Astrocyte (in vitro differentiated cells and primary cell): ENCODE measurements around the gene FOXF1. TPM values are rescaled to one million over a fixed set of nuclear protein-coding genes. Genes with fewer than 3 reads are reported as not detected.

ENCODE experiments used
- DNase-seq: peaks from one replicate; pipeline ENCODE4 v3.0.0-alpha.2; 2010; ENCODE audit warnings: low read depth
- FAIRE-seq: peaks from 2 replicates; lab custom pipeline; 2011; peaks lifted over from hg19 to GRCh38; lab: Jason Lieb, UNC
- H2AFZ ChIP-seq: 2 replicates; pipeline ENCODE4 v1.6.0; 2012; ENCODE audit warnings: low read depth, low read length, inconsistent platforms
- H3K27ac ChIP-seq: 2 replicates; pipeline ENCODE4 v1.5.1; 2011; ENCODE audit warnings: low read depth, low read length, inconsistent platforms
- H3K27me3 ChIP-seq: 2 replicates; pipeline ENCODE4 v1.6.0; 2011; ENCODE audit warnings: low read length, inconsistent platforms; ENCODE audit not compliant: insufficient read depth
- H3K36me3 ChIP-seq: 2 replicates; pipeline ENCODE4 v1.5.1; 2011; ENCODE audit warnings: low read length, inconsistent platforms; ENCODE audit not compliant: insufficient read depth
- H3K4me1 ChIP-seq: 2 replicates; pipeline ENCODE4 v1.5.1; 2011; ENCODE audit warnings: low read length, inconsistent platforms; ENCODE audit not compliant: insufficient read depth
- H3K4me2 ChIP-seq: 2 replicates; pipeline ENCODE4 v1.6.0; 2012; ENCODE audit warnings: low read length, inconsistent platforms
- H3K4me3 ChIP-seq: 2 replicates; pipeline ENCODE4 v1.5.1; 2011; ENCODE audit warnings: low read depth, mild to moderate bottlenecking, low read length, inconsistent platforms; ENCODE audit not compliant: insufficient read depth
- H3K79me2 ChIP-seq: 2 replicates; pipeline ENCODE4 v1.6.0; 2012; ENCODE audit warnings: mild to moderate bottlenecking, low read length, inconsistent platforms; ENCODE audit not compliant: insufficient read depth
- H3K9ac ChIP-seq: 2 replicates; pipeline ENCODE4 v1.6.0; 2012; ENCODE audit warnings: mild to moderate bottlenecking, low read length, inconsistent platforms
- H3K9me3 ChIP-seq: 2 replicates; pipeline ENCODE4 v1.5.1; 2012; ENCODE audit warnings: low read depth, mild to moderate bottlenecking, low read length, inconsistent platforms; ENCODE audit not compliant: insufficient read depth
- H4K20me1 ChIP-seq: 2 replicates; pipeline ENCODE4 v1.6.0; 2012; ENCODE audit warnings: low read length, inconsistent platforms; ENCODE audit not compliant: insufficient read depth
- H3K27ac Mint-ChIP-seq: one replicate; pipeline ENCODE4 v1.8.0; 2021; ENCODE audit warnings: mild to moderate bottlenecking, mixed read lengths; ENCODE audit not compliant: unreplicated experiment
- H3K27me3 Mint-ChIP-seq: one replicate; pipeline ENCODE4 v1.8.0; 2021; ENCODE audit warnings: low read depth, mixed read lengths; ENCODE audit not compliant: unreplicated experiment
- H3K36me3 Mint-ChIP-seq: one replicate; pipeline ENCODE4 v1.8.0; 2021; ENCODE audit warnings: low read depth, mixed read lengths; ENCODE audit not compliant: unreplicated experiment
- H3K4me1 Mint-ChIP-seq: one replicate; pipeline ENCODE4 v1.8.0; 2021; ENCODE audit warnings: low read depth, mixed read lengths; ENCODE audit not compliant: unreplicated experiment
- H3K4me3 Mint-ChIP-seq: one replicate; pipeline ENCODE4 v1.8.0; 2021; ENCODE audit warnings: mild to moderate bottlenecking, moderate library complexity, mixed read lengths; ENCODE audit not compliant: unreplicated experiment
- H3K9me3 Mint-ChIP-seq: one replicate; pipeline ENCODE4 v1.8.0; 2021; ENCODE audit warnings: mild to moderate bottlenecking, mixed read lengths; ENCODE audit not compliant: unreplicated experiment
- EZH2 ChIP-seq: IDR thresholded peaks from 2 replicates; pipeline ENCODE4 v1.6.1; 2012; ENCODE audit warnings: mild to moderate bottlenecking, low read length, inconsistent platforms; ENCODE audit not compliant: insufficient read depth
- total RNA-seq: library from RNA; stranded (reverse); gene quantifications from 2 replicates; pipeline ENCODE4 v1.2.1, GENCODE V29; 2021
- TF ChIP-seq, protein P1 (sequence below): IDR thresholded peaks from 2 replicates; pipeline ENCODE4 v1.5.1; 2011; ENCODE audit warnings: low read depth, mild to moderate bottlenecking, inconsistent platforms, low read length, moderate library complexity; ENCODE audit not compliant: insufficient read depth

Gene FOXF1
- total RNA-seq, 1 donor from 2014 or later = 0.07 TPM

DNA sequence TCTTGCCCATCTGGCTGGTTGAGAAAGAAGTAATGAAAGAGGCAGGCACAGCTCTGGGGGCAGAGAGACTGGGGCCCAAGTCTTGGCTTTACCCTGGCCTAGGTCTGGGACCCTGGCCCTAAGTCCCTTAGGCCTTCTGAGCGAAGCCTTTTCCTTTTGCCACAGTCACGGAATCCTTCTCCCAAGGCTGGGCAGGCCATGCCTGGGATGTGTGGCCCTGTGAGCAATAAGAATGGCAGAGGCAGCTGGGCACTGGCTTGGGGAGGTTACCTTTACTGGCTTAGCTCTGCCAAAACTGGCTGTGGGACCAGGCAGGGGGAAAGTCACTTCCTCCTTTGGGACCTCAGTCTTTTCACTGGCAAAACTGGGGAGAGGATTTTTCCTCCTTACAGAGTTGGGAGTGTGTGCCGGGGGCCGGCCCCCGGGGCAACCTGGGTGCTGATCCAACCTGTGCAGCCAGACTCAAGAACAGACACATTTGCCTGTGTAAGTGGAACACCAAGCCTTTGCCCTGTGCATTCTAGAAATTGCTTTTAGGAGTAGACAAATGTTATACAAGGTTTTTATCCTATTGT, 12.9 kb downstream of the FOXF1 start:
- FAIRE-seq (no peak), DNase-seq (no peak)
- Histone ChIP-seq H3K4me2 (no peak overlapping the region), H3K79me2 (no peaks in the 10 kb centered on the region), H3K4me3 (no peak overlapping the region), H2AFZ (no peak overlapping the region), H3K27me3 (peaks cover 14% of the 10 kb centered on the region), H3K4me1 (no peaks in the 10 kb centered on the region), H3K36me3 (no peaks in the 10 kb centered on the region), H3K27ac (no peak overlapping the region), H3K9ac (no peak overlapping the region), H3K9me3 (no peaks in the 10 kb centered on the region), H4K20me1 (no peaks in the 10 kb centered on the region)
- H3K27me3 Mint-ChIP-seq = peaks cover 61% of the 10 kb centered on the region
- no peak overlapping the region for H3K27ac Mint-ChIP-seq
- no peaks in the 10 kb centered on the region for H3K4me1 Mint-ChIP-seq
- TF ChIP-seq EZH2 = no peak
- TF ChIP-seq, protein P1, sequence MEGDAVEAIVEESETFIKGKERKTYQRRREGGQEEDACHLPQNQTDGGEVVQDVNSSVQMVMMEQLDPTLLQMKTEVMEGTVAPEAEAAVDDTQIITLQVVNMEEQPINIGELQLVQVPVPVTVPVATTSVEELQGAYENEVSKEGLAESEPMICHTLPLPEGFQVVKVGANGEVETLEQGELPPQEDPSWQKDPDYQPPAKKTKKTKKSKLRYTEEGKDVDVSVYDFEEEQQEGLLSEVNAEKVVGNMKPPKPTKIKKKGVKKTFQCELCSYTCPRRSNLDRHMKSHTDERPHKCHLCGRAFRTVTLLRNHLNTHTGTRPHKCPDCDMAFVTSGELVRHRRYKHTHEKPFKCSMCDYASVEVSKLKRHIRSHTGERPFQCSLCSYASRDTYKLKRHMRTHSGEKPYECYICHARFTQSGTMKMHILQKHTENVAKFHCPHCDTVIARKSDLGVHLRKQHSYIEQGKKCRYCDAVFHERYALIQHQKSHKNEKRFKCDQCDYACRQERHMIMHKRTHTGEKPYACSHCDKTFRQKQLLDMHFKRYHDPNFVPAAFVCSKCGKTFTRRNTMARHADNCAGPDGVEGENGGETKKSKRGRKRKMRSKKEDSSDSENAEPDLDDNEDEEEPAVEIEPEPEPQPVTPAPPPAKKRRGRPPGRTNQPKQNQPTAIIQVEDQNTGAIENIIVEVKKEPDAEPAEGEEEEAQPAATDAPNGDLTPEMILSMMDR = no peak
- H3K4me3 Mint-ChIP-seq = no peak overlapping the region
- H3K36me3 Mint-ChIP-seq = no peaks in the 10 kb centered on the region
- no peaks in the 10 kb centered on the region for H3K9me3 Mint-ChIP-seq

DNA sequence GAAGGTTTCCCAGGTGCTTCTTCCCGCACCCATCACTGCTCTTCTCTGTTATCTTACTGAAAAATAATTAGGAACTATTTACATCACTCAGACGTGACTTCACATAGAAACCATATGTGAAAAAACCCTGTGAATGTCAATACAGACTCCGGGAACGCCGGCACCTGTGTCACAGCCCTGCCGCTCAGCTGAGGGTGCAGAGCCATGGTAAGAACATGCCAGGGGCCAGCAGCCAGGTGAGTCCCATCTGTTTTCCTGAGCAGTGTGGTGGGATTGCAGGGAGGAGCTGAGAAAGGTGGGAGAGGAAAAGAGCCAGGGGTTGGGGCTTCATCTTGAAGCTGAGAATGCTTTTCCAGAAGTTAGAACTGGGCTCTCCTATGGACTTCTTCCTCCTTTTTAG, 13.7 kb downstream of the FOXF1 start:
- Mint-ChIP-seq H3K36me3 (no peaks in the 10 kb centered on the region), H3K4me1 (no peaks in the 10 kb centered on the region)
- H4K20me1 ChIP-seq = no peaks in the 10 kb centered on the region

DNA sequence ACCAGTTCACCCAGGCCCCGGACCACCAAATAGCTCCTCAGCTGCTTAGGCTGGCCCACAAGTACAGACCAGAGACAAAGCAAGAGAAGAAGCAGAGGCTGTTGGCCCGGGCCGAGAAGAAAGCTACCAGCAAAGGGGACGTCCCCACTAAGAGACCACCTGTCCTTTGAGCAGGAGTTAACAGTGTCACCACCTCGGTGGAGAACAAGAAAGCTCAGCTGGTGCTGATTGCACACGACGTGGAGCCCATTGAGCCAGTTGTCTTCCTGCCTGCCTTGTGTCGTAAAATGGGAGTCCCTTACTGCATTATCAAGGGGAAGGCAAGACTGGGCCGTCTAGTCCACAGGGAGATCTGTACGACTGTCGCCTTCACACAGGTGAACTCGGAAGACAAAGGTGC, 15.4 kb downstream of the FOXF1 start:
- Histone ChIP-seq H3K4me3 (no peak overlapping the region), H3K36me3 (no peaks in the 10 kb centered on the region), H3K79me2 (no peaks in the 10 kb centered on the region), H3K27ac (no peak overlapping the region), H3K4me1 (no peaks in the 10 kb centered on the region), H3K4me2 (no peak overlapping the region), H3K9me3 (no peaks in the 10 kb centered on the region), H2AFZ (no peak overlapping the region), H4K20me1 (no peaks in the 10 kb centered on the region), H3K9ac (no peak overlapping the region), H3K27me3 (peaks cover 14% of the 10 kb centered on the region)
- Mint-ChIP-seq H3K4me3 (no peak overlapping the region), H3K4me1 (no peaks in the 10 kb centered on the region), H3K36me3 (no peaks in the 10 kb centered on the region), H3K27me3 (peaks cover 41% of the 10 kb centered on the region), H3K9me3 (no peaks in the 10 kb centered on the region), H3K27ac (no peak overlapping the region)
- FAIRE-seq = no peak
- no peak for TF ChIP-seq EZH2
- TF ChIP-seq, protein P1 = no peak
- no peak for DNase-seq

More for the DNA sequence above, 13.7 kb downstream of the FOXF1 start:
- DNase-seq = no peak
- Histone ChIP-seq H3K27me3 (peaks cover 14% of the 10 kb centered on the region), H3K4me3 (no peak overlapping the region), H3K27ac (no peak overlapping the region), H3K4me2 (no peak overlapping the region), H2AFZ (no peak overlapping the region), H3K4me1 (no peaks in the 10 kb centered on the region), H3K36me3 (no peaks in the 10 kb centered on the region), H3K9ac (no peak overlapping the region), H3K9me3 (no peaks in the 10 kb centered on the region), H3K79me2 (no peaks in the 10 kb centered on the region)
- Mint-ChIP-seq H3K4me3 (no peak overlapping the region), H3K9me3 (no peaks in the 10 kb centered on the region), H3K27me3 (peaks cover 53% of the 10 kb centered on the region), H3K27ac (no peak overlapping the region)
- no peak for FAIRE-seq
- TF ChIP-seq, protein P1 = no peak
- no peak for TF ChIP-seq EZH2
